Liver (tissue), 9 donors: ENCODE measurements around the gene PDE4B. TPM values are rescaled to one million over a fixed set of nuclear protein-coding genes. Genes with fewer than 3 reads are reported as not detected.

Source experiments
- DNase-seq: peaks from one replicate; pipeline ENCODE4 v3.0.0-alpha.2; 2017; ENCODE audit warnings: low spot score
- H3K27ac ChIP-seq, 2 donors: one replicate each; pipeline ENCODE4 v1.7.0; 2013; ENCODE audit warnings: inconsistent platforms in 2 of 2, low read length in 2 of 2, control low read depth in 1 of 2, low read depth in 1 of 2, mild to moderate bottlenecking in 1 of 2
- H3K27me3 ChIP-seq, 4 donors: one replicate each; pipeline versions ENCODE4 v1.6.1 to v1.7.0; 2013; ENCODE audit warnings: low read length in 3 of 4, inconsistent platforms in 1 of 4, mild to moderate bottlenecking in 1 of 4, moderate library complexity in 1 of 4; ENCODE audit not compliant: control insufficient read depth in 4 of 4, insufficient read depth in 4 of 4
- H3K36me3 ChIP-seq, 4 donors: one replicate each; pipeline versions ENCODE4 v1.6.1 to v1.7.0; 2013; ENCODE audit warnings: low read length in 3 of 4, mild to moderate bottlenecking in 3 of 4, low read depth in 1 of 4, moderate library complexity in 1 of 4; ENCODE audit not compliant: control insufficient read depth in 4 of 4, insufficient read depth in 3 of 4
- H3K4me1 ChIP-seq, 4 donors: one replicate each; pipeline versions ENCODE4 v1.6.1 to v1.7.0; 2013; ENCODE audit warnings: low read length in 3 of 4, mild to moderate bottlenecking in 3 of 4, moderate library complexity in 1 of 4; ENCODE audit not compliant: control insufficient read depth in 4 of 4, insufficient read depth in 4 of 4
- H3K4me3 ChIP-seq, 3 donors: one replicate each; pipeline versions ENCODE4 v1.6.1 to v1.7.0; 2013; ENCODE audit warnings: low read length in 3 of 3, control low read depth in 1 of 3, low read depth in 1 of 3, mild to moderate bottlenecking in 1 of 3
- H3K9ac ChIP-seq, 2 donors: one replicate each; pipeline ENCODE4 v1.7.0; 2013; ENCODE audit warnings: low read length in 2 of 2, mild to moderate bottlenecking in 2 of 2, moderate library complexity in 2 of 2, control low read depth in 1 of 2, low read depth in 1 of 2
- H3K9me3 ChIP-seq, 4 donors: one replicate each; pipeline versions ENCODE4 v1.6.1 to v1.7.0; 2013; ENCODE audit warnings: low read length in 3 of 4; ENCODE audit not compliant: control insufficient read depth in 4 of 4
- FOXA1 ChIP-seq: IDR thresholded peaks from 2 replicates; pipeline ENCODE4 v1.6.1; 2016; ENCODE audit warnings: antibody characterized with exemption
- GABPA ChIP-seq, 2 donors: IDR thresholded peaks in 1 of 2; conservative IDR thresholded peaks in 1 of 2; 2 replicates each; pipeline ENCODE4 v1.6.1; 2016; ENCODE audit warnings: antibody characterized with exemption in 2 of 2, mild to moderate bottlenecking in 1 of 2, moderate library complexity in 1 of 2
- HNF4G ChIP-seq: IDR thresholded peaks from 2 replicates; pipeline ENCODE4 v1.6.1; 2016; ENCODE audit warnings: antibody characterized with exemption
- JUND ChIP-seq, 2 donors: IDR thresholded peaks; 2 replicates each; pipeline ENCODE4 v1.6.1; 2016; ENCODE audit warnings: antibody characterized with exemption in 2 of 2
- NR2F2 ChIP-seq: IDR thresholded peaks from 2 replicates; pipeline ENCODE4 v1.6.1; 2016; ENCODE audit warnings: antibody characterized with exemption
- RAD21 ChIP-seq, 2 donors: IDR thresholded peaks; 2 replicates each; pipeline ENCODE4 v1.6.1; 2016; ENCODE audit warnings: antibody characterized with exemption in 2 of 2, mild to moderate bottlenecking in 2 of 2
- YY1 ChIP-seq: IDR thresholded peaks from 2 replicates; pipeline ENCODE4 v1.6.1; 2016; ENCODE audit warnings: antibody characterized with exemption, mild to moderate bottlenecking
- WGBS: extraction: QIAGEN DNeasy Blood & Tissue Kit; methylation state at CpG from one replicate; pipeline ENCODE4 v1.1.7; 2013; 5-methylcytosine and 5-hydroxymethylcytosine counted together
- polyA plus RNA-seq, 2 donors: library from polyadenylated mRNA; stranded (reverse) in 1 of 2; unstranded in 1 of 2; fragments of 200-250 nt in 1 of 2; fragments of >200 nt in 1 of 2; fragmentation: Nextera tagmentation in 1 of 2; extraction: Ambion mirVana in 1 of 2; gene quantifications; one replicate each; pipeline versions ENCODE4 v1.2.1 to v1.2.3, GENCODE V29; 2013 to 2015
- total RNA-seq, 2 donors: library from RNA; depleted of rRNA; stranded (reverse); fragments of >200 nt; gene quantifications; one replicate each; pipeline ENCODE4 v1.2.3, GENCODE V29; 2014
- TF ChIP-seq, protein P1 (sequence below): IDR thresholded peaks from 2 replicates; pipeline ENCODE4 v1.6.1; 2016; ENCODE audit warnings: antibody characterized with exemption, mild to moderate bottlenecking
- TF ChIP-seq, protein P2 (sequence below): fragments of 150-350 bp; IDR thresholded peaks from 2 replicates; pipeline ENCODE4 v1.5.1; 2017; ENCODE audit warnings: improper control_type of control experiment, low read depth, low read length; ENCODE audit not compliant: missing input control
- TF ChIP-seq, protein P3 (sequence below): IDR thresholded peaks from 2 replicates; pipeline ENCODE4 v1.6.1; 2016; ENCODE audit warnings: antibody characterized with exemption
- donor health status: healthy.
- donor health status: healthy.
- donor health status: healthy.
- donor health status: healthy.
- donor health status: healthy.

PDE4B gene
- total and polyA plus RNA-seq, 4 donors = 1.9 to 3.9 (median 2.7) TPM

- TF ChIP-seq, protein P1, sequence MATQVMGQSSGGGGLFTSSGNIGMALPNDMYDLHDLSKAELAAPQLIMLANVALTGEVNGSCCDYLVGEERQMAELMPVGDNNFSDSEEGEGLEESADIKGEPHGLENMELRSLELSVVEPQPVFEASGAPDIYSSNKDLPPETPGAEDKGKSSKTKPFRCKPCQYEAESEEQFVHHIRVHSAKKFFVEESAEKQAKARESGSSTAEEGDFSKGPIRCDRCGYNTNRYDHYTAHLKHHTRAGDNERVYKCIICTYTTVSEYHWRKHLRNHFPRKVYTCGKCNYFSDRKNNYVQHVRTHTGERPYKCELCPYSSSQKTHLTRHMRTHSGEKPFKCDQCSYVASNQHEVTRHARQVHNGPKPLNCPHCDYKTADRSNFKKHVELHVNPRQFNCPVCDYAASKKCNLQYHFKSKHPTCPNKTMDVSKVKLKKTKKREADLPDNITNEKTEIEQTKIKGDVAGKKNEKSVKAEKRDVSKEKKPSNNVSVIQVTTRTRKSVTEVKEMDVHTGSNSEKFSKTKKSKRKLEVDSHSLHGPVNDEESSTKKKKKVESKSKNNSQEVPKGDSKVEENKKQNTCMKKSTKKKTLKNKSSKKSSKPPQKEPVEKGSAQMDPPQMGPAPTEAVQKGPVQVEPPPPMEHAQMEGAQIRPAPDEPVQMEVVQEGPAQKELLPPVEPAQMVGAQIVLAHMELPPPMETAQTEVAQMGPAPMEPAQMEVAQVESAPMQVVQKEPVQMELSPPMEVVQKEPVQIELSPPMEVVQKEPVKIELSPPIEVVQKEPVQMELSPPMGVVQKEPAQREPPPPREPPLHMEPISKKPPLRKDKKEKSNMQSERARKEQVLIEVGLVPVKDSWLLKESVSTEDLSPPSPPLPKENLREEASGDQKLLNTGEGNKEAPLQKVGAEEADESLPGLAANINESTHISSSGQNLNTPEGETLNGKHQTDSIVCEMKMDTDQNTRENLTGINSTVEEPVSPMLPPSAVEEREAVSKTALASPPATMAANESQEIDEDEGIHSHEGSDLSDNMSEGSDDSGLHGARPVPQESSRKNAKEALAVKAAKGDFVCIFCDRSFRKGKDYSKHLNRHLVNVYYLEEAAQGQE = no peak
Measured at GRCh38 chr1:65881067-65881594, 88.4 kb downstream of the PDE4B start (continued).

DNA sequence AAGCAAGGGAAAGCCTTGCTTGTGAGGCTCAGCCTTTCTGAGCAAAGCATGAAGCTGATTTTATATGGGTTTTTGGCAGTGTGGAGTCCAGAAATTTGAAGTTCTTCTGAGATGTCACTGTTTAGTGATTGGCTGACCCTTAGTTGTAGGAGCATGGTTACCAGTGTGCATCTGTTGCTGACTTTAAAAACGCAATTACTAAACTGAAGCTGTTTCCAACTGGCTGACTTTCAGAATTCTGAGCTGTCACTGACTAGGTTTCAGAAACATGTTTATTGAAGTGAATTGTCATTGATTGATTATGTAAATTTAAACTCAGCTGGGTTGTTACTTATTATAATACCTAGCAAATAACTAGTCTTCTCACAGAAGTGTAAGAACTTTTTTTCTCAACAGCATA, 89.4 kb downstream of the PDE4B start:
- H3K27me3 ChIP-seq = no peaks in the 10 kb centered on the region
- no peak overlapping the region for H3K27ac ChIP-seq
- no peak for DNase-seq
- 60% methylated on average over 1 of the region's 1 CpG for WGBS
- TF ChIP-seq FOXA1 = no peak
- TF ChIP-seq, protein P2, sequence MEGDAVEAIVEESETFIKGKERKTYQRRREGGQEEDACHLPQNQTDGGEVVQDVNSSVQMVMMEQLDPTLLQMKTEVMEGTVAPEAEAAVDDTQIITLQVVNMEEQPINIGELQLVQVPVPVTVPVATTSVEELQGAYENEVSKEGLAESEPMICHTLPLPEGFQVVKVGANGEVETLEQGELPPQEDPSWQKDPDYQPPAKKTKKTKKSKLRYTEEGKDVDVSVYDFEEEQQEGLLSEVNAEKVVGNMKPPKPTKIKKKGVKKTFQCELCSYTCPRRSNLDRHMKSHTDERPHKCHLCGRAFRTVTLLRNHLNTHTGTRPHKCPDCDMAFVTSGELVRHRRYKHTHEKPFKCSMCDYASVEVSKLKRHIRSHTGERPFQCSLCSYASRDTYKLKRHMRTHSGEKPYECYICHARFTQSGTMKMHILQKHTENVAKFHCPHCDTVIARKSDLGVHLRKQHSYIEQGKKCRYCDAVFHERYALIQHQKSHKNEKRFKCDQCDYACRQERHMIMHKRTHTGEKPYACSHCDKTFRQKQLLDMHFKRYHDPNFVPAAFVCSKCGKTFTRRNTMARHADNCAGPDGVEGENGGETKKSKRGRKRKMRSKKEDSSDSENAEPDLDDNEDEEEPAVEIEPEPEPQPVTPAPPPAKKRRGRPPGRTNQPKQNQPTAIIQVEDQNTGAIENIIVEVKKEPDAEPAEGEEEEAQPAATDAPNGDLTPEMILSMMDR = no peak
- no peak for TF ChIP-seq RAD21 (IDR thresholded peaks at IDR 0.05)
- TF ChIP-seq HNF4G = no peak
- TF ChIP-seq, protein P3, sequence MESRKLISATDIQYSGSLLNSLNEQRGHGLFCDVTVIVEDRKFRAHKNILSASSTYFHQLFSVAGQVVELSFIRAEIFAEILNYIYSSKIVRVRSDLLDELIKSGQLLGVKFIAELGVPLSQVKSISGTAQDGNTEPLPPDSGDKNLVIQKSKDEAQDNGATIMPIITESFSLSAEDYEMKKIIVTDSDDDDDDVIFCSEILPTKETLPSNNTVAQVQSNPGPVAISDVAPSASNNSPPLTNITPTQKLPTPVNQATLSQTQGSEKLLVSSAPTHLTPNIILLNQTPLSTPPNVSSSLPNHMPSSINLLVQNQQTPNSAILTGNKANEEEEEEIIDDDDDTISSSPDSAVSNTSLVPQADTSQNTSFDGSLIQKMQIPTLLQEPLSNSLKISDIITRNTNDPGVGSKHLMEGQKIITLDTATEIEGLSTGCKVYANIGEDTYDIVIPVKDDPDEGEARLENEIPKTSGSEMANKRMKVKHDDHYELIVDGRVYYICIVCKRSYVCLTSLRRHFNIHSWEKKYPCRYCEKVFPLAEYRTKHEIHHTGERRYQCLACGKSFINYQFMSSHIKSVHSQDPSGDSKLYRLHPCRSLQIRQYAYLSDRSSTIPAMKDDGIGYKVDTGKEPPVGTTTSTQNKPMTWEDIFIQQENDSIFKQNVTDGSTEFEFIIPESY = no peak
- TF ChIP-seq, protein P1 = no peak
- no peak for TF ChIP-seq NR2F2
- TF ChIP-seq GABPA (IDR thresholded peaks at IDR 0.05 in 1 of 2, conservative IDR thresholded peaks at IDR 0.05 in 1 of 2) = no peak
- no peak for TF ChIP-seq YY1
- no peak for TF ChIP-seq JUND (IDR thresholded peaks at IDR 0.05)
- H3K36me3 ChIP-seq = no peaks in the 10 kb centered on the region
- no peaks in the 10 kb centered on the region for H3K4me1 ChIP-seq
- no peak overlapping the region for H3K9ac ChIP-seq
- H3K9me3 ChIP-seq = no peaks in the 10 kb centered on the region
- H3K4me3 ChIP-seq = no peak overlapping the region
